ENCODE measurements around the gene CFL1. TPM values are rescaled to one million over a fixed set of nuclear protein-coding genes. Genes with fewer than 3 reads are reported as not detected.

CFL1 gene
- total RNA-seq, 1 experiment from 2014 or later, result 611 TPM

GRCh38 chr11:65863889-65864705, 6.1 kb upstream of the CFL1 start:
- Mint-ChIP-seq H3K4me3 (ENCODE audit: unreplicated experiment) (no peak overlapping the region), H3K27ac (ENCODE audit: low read depth, unreplicated experiment) (no peak overlapping the region), H3K27me3 (ENCODE audit: insufficient read depth, unreplicated experiment) (no peaks in the 10 kb centered on the region), H3K4me1 (ENCODE audit: insufficient read depth, unreplicated experiment) (peaks cover 20% of the 10 kb centered on the region), H3K36me3 (ENCODE audit: insufficient read depth, unreplicated experiment) (peaks cover 38% of the 10 kb centered on the region), H3K9me3 (ENCODE audit: unreplicated experiment) (no peaks in the 10 kb centered on the region)
- CTCF ChIA-PET, result interaction anchor here (0.5 to 1.0 kb wide), 5 partner anchors 37 to 258 kb away, joined by 3 to 5 read pairs (median 3); partner anchors contain the start of gene FOSL1
- TF ChIP-seq CTCF (IDR thresholded peaks at IDR 0.05; ENCODE audit: unreplicated experiment), result no peak
- POLR2A ChIA-PET, result interaction anchor here (0.7 kb wide), 1 partner anchor 98 kb away, joined by 3 read pairs; the partner anchor contains the start of gene SART1
- intact Hi-C loops (cut with micrococcal nuclease), result no loop called here
- no peak for DNase-seq (ENCODE audit: unreplicated experiment)
- BruUV-seq (replicated peaks), result no TSS peak

GRCh38 chr11:65862941-65863888, 5.2 kb upstream of the CFL1 start:
- Mint-ChIP-seq H3K36me3 (ENCODE audit: insufficient read depth, unreplicated experiment) (peaks cover 38% of the 10 kb centered on the region), H3K9me3 (ENCODE audit: unreplicated experiment) (no peaks in the 10 kb centered on the region), H3K27me3 (ENCODE audit: insufficient read depth, unreplicated experiment) (no peaks in the 10 kb centered on the region), H3K4me1 (ENCODE audit: insufficient read depth, unreplicated experiment) (peaks cover 28% of the 10 kb centered on the region), H3K4me3 (ENCODE audit: unreplicated experiment) (peak overlapping the region; percentile 35), H3K27ac (ENCODE audit: low read depth, unreplicated experiment) (peak overlapping the region; percentile 8)
- intact Hi-C loops (cut with micrococcal nuclease), result no loop called here
- no peak for DNase-seq (ENCODE audit: unreplicated experiment)
- BruUV-seq (replicated peaks), result no TSS peak
- TF ChIP-seq CTCF (IDR thresholded peaks at IDR 0.05; ENCODE audit: unreplicated experiment), result no peak
- POLR2A ChIA-PET, result interaction anchor here (0.7 kb wide), 1 partner anchor 99 kb away, joined by 3 read pairs; the partner anchor contains the start of gene SART1
- CTCF ChIA-PET, result interaction anchor here (0.6 to 1.0 kb wide), 6 partner anchors 11 to 424 kb away, joined by 3 to 5 read pairs (median 3); no protein-coding TSS in a partner anchor

DNA sequence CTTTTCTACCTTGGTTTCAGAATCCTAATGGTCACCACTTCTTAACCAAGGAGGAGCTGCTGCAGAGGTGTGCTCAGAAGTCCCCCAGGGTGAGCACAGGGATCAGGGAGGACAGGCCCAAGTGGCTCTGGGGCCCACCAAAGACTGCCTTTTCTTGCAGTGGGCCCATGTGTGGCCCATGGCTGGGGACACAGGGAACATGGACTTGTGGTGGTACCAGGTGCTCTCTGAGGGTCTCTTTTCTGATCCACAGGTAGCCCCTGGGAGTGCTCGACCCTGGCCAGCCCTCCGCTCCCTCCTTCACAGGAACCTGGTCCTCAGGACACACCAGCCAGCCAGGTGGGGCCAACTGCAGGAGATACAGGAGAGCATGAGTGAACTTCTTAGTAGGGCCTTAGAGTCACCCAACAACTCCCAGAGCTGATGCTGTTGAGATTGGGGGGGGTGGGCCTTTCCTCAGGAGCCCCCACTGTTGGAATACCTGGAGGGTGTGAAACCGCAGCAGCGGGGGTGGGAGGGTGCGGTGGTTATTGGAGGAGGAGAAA, 4.3 kb upstream of the CFL1 start:
- no peak for TF ChIP-seq CTCF (IDR thresholded peaks at IDR 0.05; ENCODE audit: unreplicated experiment)
- DNase-seq (ENCODE audit: unreplicated experiment), result no peak
- ChIA-PET POLR2A (interaction anchor here (6.2 kb wide), 1 partner anchor 26 kb away, joined by 181 read pairs; the partner anchor contains the start of genes CCDC85B and FIBP), CTCF (interaction anchor here (0.6 to 4.0 kb wide), 5 partner anchors 8 to 423 kb away, joined by 3 to 64 read pairs (median 3); partner anchors contain the start of gene FIBP)
- BruUV-seq (replicated peaks), result no TSS peak
- H3K27me3 Mint-ChIP-seq (ENCODE audit: insufficient read depth, unreplicated experiment), result no peaks in the 10 kb centered on the region
- no peaks in the 10 kb centered on the region for H3K9me3 Mint-ChIP-seq (ENCODE audit: unreplicated experiment)
- peaks cover 28% of the 10 kb centered on the region for H3K4me1 Mint-ChIP-seq (ENCODE audit: insufficient read depth, unreplicated experiment)
- H3K27ac Mint-ChIP-seq (ENCODE audit: low read depth, unreplicated experiment), result no peak overlapping the region
- H3K4me3 Mint-ChIP-seq (ENCODE audit: unreplicated experiment), result peak overlapping the region; percentile 35
- intact Hi-C loops (cut with micrococcal nuclease), result no loop called here
- peaks cover 40% of the 10 kb centered on the region for H3K36me3 Mint-ChIP-seq (ENCODE audit: insufficient read depth, unreplicated experiment)
